ENCODE data around the gene INPP5F. TPM values are rescaled to one million over a fixed set of nuclear protein-coding genes. Genes with fewer than 3 reads are reported as not detected.

The INPP5F gene
- total and polyA plus RNA-seq, 9 of the 15 experiments (the other 6 are each of a cell fraction or from before 2014, with no cell fraction given): 1.6 to 7.3 (median 6.0) TPM

GRCh38 chr10:119829429-119829828, 103.6 kb downstream of the INPP5F start (continued):
- TF ChIP-seq, protein P1, sequence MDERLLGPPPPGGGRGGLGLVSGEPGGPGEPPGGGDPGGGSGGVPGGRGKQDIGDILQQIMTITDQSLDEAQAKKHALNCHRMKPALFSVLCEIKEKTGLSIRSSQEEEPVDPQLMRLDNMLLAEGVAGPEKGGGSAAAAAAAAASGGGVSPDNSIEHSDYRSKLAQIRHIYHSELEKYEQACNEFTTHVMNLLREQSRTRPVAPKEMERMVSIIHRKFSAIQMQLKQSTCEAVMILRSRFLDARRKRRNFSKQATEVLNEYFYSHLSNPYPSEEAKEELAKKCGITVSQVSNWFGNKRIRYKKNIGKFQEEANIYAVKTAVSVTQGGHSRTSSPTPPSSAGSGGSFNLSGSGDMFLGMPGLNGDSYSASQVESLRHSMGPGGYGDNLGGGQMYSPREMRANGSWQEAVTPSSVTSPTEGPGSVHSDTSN (CRISPR knock-in tag; IDR thresholded peaks at IDR 0.05; ENCODE audit: low read depth): no peak
- TF ChIP-seq, protein P1 (tag; conservative IDR thresholded peaks at IDR 0.05; ENCODE audit: low read depth): no peak
- TF ChIP-seq USF2 (CRISPR knock-in tag; IDR thresholded peaks at IDR 0.05) (no peak), HMG20A (CRISPR knock-in tag; conservative IDR thresholded peaks at IDR 0.05) (no peak), CTCFL (IDR thresholded peaks at IDR 0.05; ENCODE audit: borderline replicate concordance, insufficient read depth, low read depth, low read length, poor library complexity, severe bottlenecking) (no peak)

Measured in K562 (cell line).